ENCODE results near the gene KLK6.

Gene KLK6

DNA sequence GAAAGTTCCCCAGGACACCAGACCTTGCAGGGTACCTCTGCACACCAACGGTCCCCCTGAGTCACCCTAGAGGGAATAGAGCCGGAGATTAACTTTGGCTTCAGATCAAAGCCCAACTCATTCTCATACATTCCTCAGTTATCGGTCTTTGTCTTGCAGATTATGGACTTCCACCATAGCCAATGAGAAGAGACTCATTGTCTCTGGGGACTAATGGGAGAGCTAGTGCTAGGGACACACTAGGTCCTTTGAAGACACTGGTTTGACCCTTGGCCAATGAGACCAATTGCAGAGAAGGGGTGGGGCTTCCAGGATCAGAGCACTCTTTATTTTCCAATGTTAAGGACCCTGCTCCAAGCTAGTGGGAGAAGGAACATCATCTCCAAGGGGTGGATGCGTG, 8.2 kb upstream of the KLK6 start:
- no peak for TF ChIP-seq EZH2phosphoT487 (conservative IDR thresholded peaks at IDR 0.05; ENCODE audit: low read length)
- TF ChIP-seq, protein P1, sequence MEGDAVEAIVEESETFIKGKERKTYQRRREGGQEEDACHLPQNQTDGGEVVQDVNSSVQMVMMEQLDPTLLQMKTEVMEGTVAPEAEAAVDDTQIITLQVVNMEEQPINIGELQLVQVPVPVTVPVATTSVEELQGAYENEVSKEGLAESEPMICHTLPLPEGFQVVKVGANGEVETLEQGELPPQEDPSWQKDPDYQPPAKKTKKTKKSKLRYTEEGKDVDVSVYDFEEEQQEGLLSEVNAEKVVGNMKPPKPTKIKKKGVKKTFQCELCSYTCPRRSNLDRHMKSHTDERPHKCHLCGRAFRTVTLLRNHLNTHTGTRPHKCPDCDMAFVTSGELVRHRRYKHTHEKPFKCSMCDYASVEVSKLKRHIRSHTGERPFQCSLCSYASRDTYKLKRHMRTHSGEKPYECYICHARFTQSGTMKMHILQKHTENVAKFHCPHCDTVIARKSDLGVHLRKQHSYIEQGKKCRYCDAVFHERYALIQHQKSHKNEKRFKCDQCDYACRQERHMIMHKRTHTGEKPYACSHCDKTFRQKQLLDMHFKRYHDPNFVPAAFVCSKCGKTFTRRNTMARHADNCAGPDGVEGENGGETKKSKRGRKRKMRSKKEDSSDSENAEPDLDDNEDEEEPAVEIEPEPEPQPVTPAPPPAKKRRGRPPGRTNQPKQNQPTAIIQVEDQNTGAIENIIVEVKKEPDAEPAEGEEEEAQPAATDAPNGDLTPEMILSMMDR (IDR thresholded peaks at IDR 0.05; ENCODE audit: insufficient read depth, low read length, poor library complexity, severe bottlenecking), result no peak
- Histone ChIP-seq H3K9ac (ENCODE audit: low read length) (no peak overlapping the region), H3K4me3 (ENCODE audit: insufficient read depth, low read length, poor library complexity, severe bottlenecking) (no peak overlapping the region)

DNA sequence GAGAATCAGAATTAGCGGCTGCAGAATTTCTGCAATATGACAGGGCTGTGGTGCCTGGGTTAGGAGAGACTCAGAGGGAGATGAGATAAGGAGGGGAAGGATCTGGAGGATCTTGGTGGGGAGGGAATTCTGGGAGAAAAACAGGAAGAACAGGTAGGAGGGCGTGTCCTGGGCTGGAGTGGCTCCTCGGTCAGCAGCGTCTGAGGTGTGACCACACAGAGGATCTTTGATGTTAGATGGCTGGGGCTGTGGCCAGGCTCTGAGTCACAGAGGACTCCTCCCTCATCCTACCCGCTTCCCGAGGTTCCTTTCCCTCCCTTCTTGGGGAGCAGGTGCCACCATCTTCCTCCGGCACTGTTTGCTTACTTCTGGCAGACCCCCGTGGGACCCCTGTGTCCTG, 6.4 kb upstream of the KLK6 start:
- H2AFZ ChIP-seq (ENCODE audit: low read depth, low read length, severe bottlenecking), result no peak overlapping the region
- H3K9me2 ChIP-seq (replicated peaks; ENCODE audit: insufficient read depth, low read length), result no peaks in the 10 kb centered on the region
- no peaks in the 10 kb centered on the region for H3K79me2 ChIP-seq (ENCODE audit: insufficient read depth, low read length)
- H4K20me1 ChIP-seq (ENCODE audit: low read depth, low read length), result no peaks in the 10 kb centered on the region
- no peaks in the 10 kb centered on the region for H3K36me3 ChIP-seq (ENCODE audit: low read length)
- no peak overlapping the region for H3K4me2 ChIP-seq (ENCODE audit: low read depth, low read length, poor library complexity, severe bottlenecking)
- no peaks in the 10 kb centered on the region for H3F3A ChIP-seq (ENCODE audit: insufficient read depth)
- TF ChIP-seq EZH2phosphoT487 (conservative IDR thresholded peaks at IDR 0.05; ENCODE audit: low read length), result no peak
- TF ChIP-seq, protein P1 (IDR thresholded peaks at IDR 0.05; ENCODE audit: insufficient read depth, low read length, poor library complexity, severe bottlenecking), result no peak
- no peaks in the 10 kb centered on the region for H3K27me3 ChIP-seq (ENCODE audit: low read length)
- H3K27ac ChIP-seq (ENCODE audit: low read depth, low read length), result no peak overlapping the region
- H3K9ac ChIP-seq (ENCODE audit: low read length), result no peak overlapping the region
- no peak overlapping the region for H3K4me3 ChIP-seq (ENCODE audit: insufficient read depth, low read length, poor library complexity, severe bottlenecking)
- H3K9me3 ChIP-seq (ENCODE audit: insufficient read depth, low read length), result no peaks in the 10 kb centered on the region

More for the DNA sequence above, 8.2 kb upstream of the KLK6 start:
- no peaks in the 10 kb centered on the region for H3K9me2 ChIP-seq (replicated peaks; ENCODE audit: insufficient read depth, low read length)
- H3K4me2 ChIP-seq (ENCODE audit: low read depth, low read length, poor library complexity, severe bottlenecking), result no peak overlapping the region
- H2AFZ ChIP-seq (ENCODE audit: low read depth, low read length, severe bottlenecking), result no peak overlapping the region
- no peaks in the 10 kb centered on the region for H3F3A ChIP-seq (ENCODE audit: insufficient read depth)
- H3K9me3 ChIP-seq (ENCODE audit: insufficient read depth, low read length), result no peaks in the 10 kb centered on the region
- no peaks in the 10 kb centered on the region for H3K36me3 ChIP-seq (ENCODE audit: low read length)
- no peaks in the 10 kb centered on the region for H3K79me2 ChIP-seq (ENCODE audit: insufficient read depth, low read length)
- H3K27ac ChIP-seq (ENCODE audit: low read depth, low read length), result no peak overlapping the region
- H3K27me3 ChIP-seq (ENCODE audit: low read length), result no peaks in the 10 kb centered on the region
- no peaks in the 10 kb centered on the region for H4K20me1 ChIP-seq (ENCODE audit: low read depth, low read length)

DNA sequence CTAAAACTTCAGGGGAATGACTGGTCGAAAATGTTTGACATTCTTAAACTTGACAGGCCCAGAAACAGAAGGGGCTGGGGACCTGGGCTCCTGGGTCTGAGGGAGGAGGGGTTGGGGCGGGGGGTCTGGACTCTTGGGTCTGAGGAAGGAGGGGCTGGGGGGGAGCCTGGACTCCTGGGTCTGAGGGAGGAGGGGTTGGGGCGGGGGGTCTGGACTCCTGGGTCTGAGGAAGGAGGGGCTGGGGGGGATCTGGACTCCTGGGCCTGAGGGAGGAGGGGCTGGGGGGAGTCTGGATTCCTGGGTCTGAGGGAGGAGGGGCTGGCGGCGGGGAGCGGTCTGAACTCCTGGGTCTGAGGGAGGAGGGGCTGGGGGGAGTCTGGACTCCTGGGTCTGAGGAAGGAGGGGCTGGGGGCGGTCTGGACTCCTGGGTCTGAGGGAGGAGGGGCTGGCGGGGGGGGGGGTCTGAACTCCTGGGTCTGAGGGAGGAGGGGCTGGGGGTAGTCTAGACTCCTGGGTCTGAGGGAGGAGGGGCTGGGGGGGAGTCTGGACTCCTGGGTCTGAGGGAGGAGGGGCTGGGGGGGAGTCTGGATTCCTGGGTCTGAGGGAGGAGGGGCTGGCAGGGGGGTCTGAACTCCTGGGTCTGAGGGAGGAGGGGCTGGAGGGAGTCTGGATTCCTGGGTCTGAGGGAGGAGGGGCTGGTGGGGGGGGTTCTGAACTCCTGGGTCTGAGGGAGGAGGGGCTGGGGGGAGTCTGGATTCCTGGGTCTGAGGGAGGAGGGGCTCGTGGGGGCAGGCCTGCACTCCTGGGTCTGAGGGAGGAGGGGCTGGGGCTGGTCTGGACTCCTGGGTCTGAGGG, 5.5 kb upstream of the KLK6 start:
- H3F3A ChIP-seq (ENCODE audit: insufficient read depth), result no peaks in the 10 kb centered on the region
- no peak for TF ChIP-seq EZH2phosphoT487 (conservative IDR thresholded peaks at IDR 0.05; ENCODE audit: low read length)
- TF ChIP-seq, protein P1 (IDR thresholded peaks at IDR 0.05; ENCODE audit: insufficient read depth, low read length, poor library complexity, severe bottlenecking), result no peak
- no peaks in the 10 kb centered on the region for H3K79me2 ChIP-seq (ENCODE audit: insufficient read depth, low read length)
- no peak overlapping the region for H3K4me2 ChIP-seq (ENCODE audit: low read depth, low read length, poor library complexity, severe bottlenecking)
- H3K36me3 ChIP-seq (ENCODE audit: low read length), result no peaks in the 10 kb centered on the region
- no peak overlapping the region for H3K4me3 ChIP-seq (ENCODE audit: insufficient read depth, low read length, poor library complexity, severe bottlenecking)
- no peak overlapping the region for H3K27ac ChIP-seq (ENCODE audit: low read depth, low read length)
- H3K27me3 ChIP-seq (ENCODE audit: low read length), result no peaks in the 10 kb centered on the region
- no peaks in the 10 kb centered on the region for H3K9me2 ChIP-seq (replicated peaks; ENCODE audit: insufficient read depth, low read length)
- no peaks in the 10 kb centered on the region for H4K20me1 ChIP-seq (ENCODE audit: low read depth, low read length)
- no peaks in the 10 kb centered on the region for H3K9me3 ChIP-seq (ENCODE audit: insufficient read depth, low read length)
- H3K9ac ChIP-seq (ENCODE audit: low read length), result no peak overlapping the region
- no peak overlapping the region for H2AFZ ChIP-seq (ENCODE audit: low read depth, low read length, severe bottlenecking)
